BLaER1 treated with 17β-estradiol and CSF1 and Interleukin-3, amounts not matched to agents 10 nM and 100 nM (cell line): ENCODE measurements around the gene NEU2.
"Not testable (repeated sequence)": the region's sequence is repeated elsewhere in the genome, so short reads cannot be mapped to it uniquely, and the experiment has no call there.

Experiments used
- H3K27ac ChIP-seq, 11 experiments: shearing (Covaris generic); formaldehyde crosslinking; 2 replicates each; pipeline ENCODE4 v1.8.1; 2022
- H3K27me3 ChIP-seq, 11 experiments: shearing (Covaris generic); formaldehyde crosslinking; 2 replicates each; pipeline ENCODE4 v1.8.1; 2022
- H3K36me3 ChIP-seq, 11 experiments: shearing (Covaris generic); formaldehyde crosslinking; 2 replicates each; pipeline ENCODE4 v1.8.1; 2022
- H3K4me1 ChIP-seq, 10 experiments: shearing (Covaris generic); formaldehyde crosslinking; 2 replicates each; pipeline ENCODE4 v1.8.1; 2022
- H3K4me2 ChIP-seq, 11 experiments: shearing (Covaris generic); formaldehyde crosslinking; 2 replicates each; pipeline ENCODE4 v1.8.1; 2022
- H3K4me3 ChIP-seq, 10 experiments: shearing (Covaris generic); formaldehyde crosslinking; 2 replicates each; pipeline ENCODE4 v1.8.1; 2022
- H3K9ac ChIP-seq, 11 experiments: shearing (Covaris generic); formaldehyde crosslinking; 2 replicates each; pipeline ENCODE4 v1.8.1; 2022
- H3K9me3 ChIP-seq, 11 experiments: shearing (Covaris generic); formaldehyde crosslinking; replicated peaks in 1 of 11; 2 replicates each; pipeline ENCODE4 v1.8.1; 2022
- H4K20me1 ChIP-seq, 11 experiments: shearing (Covaris generic); formaldehyde crosslinking; 2 replicates each; pipeline ENCODE4 v1.8.1; 2022
- Cebpa-rat ChIP-seq, 11 experiments: shearing (Covaris generic); IDR thresholded peaks; 2 replicates each; pipeline ENCODE4 v1.8.1; 2022

Gene NEU2

DNA sequence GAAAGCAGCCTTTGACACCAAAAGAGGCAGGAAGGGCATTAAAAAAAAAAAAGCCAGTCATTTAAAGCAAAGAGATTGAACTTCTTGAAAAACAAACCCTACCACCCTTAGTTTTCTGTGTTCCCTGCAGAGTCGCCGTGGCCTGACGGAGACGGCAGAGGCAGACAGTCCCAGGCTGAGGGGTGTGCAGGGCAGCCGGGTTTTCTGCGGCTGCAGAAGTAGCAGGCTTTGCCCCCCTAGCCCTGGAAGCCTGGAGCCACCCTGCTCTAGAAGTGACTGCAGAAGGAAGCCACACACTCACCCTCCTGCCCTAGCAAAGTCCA is 30.4 kb downstream of the NEU2 start:
- Histone ChIP-seq H3K27me3 (no peaks in the 10 kb centered on the region), H4K20me1 (peaks cover 55 to 70% (median 67%) of the 10 kb centered on the region in 11 experiments), H3K9ac (peak overlapping the region; percentile 85 to 96 (median 90); a peak in 21 of 22 replicates), H3K36me3 (peaks cover 36 to 60% (median 50%) of the 10 kb centered on the region in 11 experiments), H3K4me1 (peaks cover 57 to 74% (median 69%) of the 10 kb centered on the region in 10 experiments), H3K4me3 (peak overlapping the region; percentile 74 to 98 (median 88)), H3K9me3 (peaks cover 0 to 14% (median 0%) of the 10 kb centered on the region in 11 experiments; a peak in 9 of 22 replicates), H3K4me2 (peak overlapping the region; percentile 86 to 100 (median 98)), H3K27ac (peak overlapping the region; percentile 12 to 99 (median 93); a peak in 17 of 22 replicates)
- TF ChIP-seq Cebpa-rat (IDR thresholded peaks at IDR 0.05): no peak

DNA sequence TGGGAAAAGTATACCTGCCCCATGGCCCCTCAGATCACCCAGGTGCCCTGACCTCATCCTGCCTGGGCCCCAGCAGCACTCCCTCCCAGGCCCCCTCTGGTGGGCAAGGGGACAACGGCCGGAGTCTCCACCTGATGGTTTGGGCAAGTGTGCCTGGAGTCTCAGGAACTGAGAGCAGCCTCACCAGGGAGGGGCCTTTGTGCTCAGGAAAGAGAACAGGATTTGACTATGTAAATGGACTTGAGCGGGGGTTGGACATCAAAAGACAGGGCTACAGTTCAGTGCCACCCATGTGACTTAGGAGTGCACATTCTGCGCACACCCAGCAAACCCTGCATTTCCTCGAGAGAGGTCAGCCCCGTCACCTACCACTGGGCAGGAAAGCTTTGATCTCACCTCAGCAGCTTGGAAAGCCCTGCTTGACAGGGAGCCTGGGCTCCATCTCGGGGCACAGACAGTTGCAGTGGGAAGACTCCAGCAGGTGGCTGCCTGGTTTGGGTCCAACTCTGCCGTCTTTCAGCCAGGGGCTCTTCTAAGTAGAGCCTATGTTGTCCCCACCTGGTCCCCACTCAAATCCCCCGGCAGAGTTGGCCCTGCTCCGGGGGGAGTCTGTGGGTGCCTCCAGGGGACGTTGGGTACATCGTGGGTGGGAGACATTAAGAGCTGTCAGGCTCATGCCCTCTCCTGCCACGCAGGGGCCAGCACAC is 30.9 kb downstream of the NEU2 start:
- Histone ChIP-seq H3K27ac (peak overlapping the region; percentile 12 to 99 (median 93); a peak in 16 of 22 replicates), H3K9ac (peak overlapping the region; percentile 85 to 96 (median 90); a peak in 21 of 22 replicates), H3K4me1 (peaks cover 63 to 79% (median 73%) of the 10 kb centered on the region in 10 experiments), H3K36me3 (peaks cover 38 to 64% (median 51%) of the 10 kb centered on the region in 11 experiments), H3K4me2 (peak overlapping the region; percentile 86 to 100 (median 98)), H3K9me3 (peaks cover 0 to 14% (median 0%) of the 10 kb centered on the region in 11 experiments; a peak in 9 of 22 replicates), H3K4me3 (peak overlapping the region; percentile 74 to 98 (median 88)), H4K20me1 (peaks cover 59 to 75% (median 72%) of the 10 kb centered on the region in 11 experiments), H3K27me3 (no peaks in the 10 kb centered on the region)
- no peak for TF ChIP-seq Cebpa-rat (IDR thresholded peaks at IDR 0.05)

DNA sequence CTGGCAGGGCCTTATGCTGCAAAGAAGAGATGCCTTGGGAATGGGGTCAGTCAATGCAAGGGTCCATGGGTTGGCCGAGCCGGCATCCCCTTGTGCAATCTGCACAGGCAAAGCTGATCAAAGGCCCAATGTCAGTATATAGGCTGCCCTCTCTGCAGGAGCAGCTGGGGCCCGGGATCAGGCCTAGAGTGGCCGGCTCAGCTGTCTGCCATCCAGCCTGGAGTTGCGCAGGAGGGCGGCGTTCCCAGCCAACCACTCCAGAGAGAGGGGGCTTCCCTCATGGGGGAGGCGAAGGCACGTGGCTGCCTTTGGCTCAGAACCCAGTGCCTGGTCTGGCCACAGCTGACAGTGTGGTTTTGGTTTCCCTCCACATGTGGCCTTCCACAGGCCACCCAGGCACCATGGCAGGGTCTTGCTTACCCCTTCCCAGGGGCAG is 31.5 kb downstream of the NEU2 start:
- Histone ChIP-seq H3K4me1 (peaks cover 64 to 79% (median 73%) of the 10 kb centered on the region in 10 experiments), H3K4me3 (peak overlapping the region in 9 of 10 experiments; percentile 74 to 98 (median 86); a peak in 16 of 20 replicates), H3K36me3 (peaks cover 38 to 70% (median 55%) of the 10 kb centered on the region in 11 experiments), H3K9ac (peak overlapping the region; percentile 85 to 96 (median 90); a peak in 13 of 22 replicates), H3K27ac (peak overlapping the region in 6 of 11 experiments; percentile 34 to 98 (median 94); a peak in 9 of 22 replicates), H3K9me3 (peaks cover 0 to 14% (median 0%) of the 10 kb centered on the region in 11 experiments; a peak in 9 of 22 replicates), H3K27me3 (no peaks in the 10 kb centered on the region), H3K4me2 (peak overlapping the region; percentile 86 to 100 (median 98)), H4K20me1 (peaks cover 64 to 81% (median 77%) of the 10 kb centered on the region in 11 experiments)
- TF ChIP-seq Cebpa-rat (IDR thresholded peaks at IDR 0.05): no peak

DNA sequence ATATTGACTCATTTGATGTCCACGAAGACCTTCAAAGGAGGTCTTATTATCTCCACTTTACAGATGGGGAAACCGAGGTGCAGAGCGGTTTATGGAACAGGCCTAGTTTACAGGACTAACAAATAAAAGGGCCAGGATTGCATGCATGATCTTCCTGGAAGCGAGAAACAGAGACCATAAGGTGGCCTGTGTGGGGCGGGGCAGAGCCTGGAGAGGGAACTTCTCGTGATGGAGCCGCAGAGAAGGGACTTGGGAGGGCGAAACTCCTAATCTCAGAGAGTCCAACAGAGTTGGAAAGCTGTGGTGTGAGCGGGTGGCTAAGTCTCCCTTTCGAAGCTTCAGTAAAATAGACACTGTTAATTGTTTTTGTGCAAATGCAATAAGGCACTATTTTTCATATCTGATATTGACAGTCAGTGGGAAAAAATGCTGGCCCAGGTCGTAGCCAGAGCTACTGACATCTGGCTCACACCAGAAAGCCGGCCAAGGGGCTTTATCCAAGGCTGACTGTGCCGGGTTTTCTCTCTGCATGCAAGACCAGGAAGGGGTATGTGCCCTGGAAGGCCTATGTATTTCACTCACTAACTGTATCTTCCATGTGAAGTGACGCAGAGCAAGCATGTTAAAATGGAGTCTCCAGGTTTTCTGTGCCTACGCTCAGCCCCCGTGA is 32.2 kb downstream of the NEU2 start:
- Histone ChIP-seq H4K20me1 (peaks cover 68 to 87% (median 82%) of the 10 kb centered on the region in 11 experiments), H3K9ac (peak overlapping the region in 3 of 11 experiments; percentile 88 to 91 (median 89); a peak in 3 of 22 replicates), H3K36me3 (peaks cover 38 to 74% (median 58%) of the 10 kb centered on the region in 11 experiments), H3K9me3 (peaks cover 0 to 14% (median 0%) of the 10 kb centered on the region in 11 experiments; a peak in 9 of 22 replicates), H3K4me3 (peak overlapping the region in 3 of 10 experiments; percentile 85 to 93 (median 92); a peak in 2 of 20 replicates), H3K4me2 (peak overlapping the region; percentile 86 to 100 (median 98)), H3K27ac (peak overlapping the region in 3 of 11 experiments; percentile 32 to 98 (median 50); a peak in 2 of 22 replicates), H3K4me1 (peaks cover 60 to 76% (median 70%) of the 10 kb centered on the region in 10 experiments), H3K27me3 (no peaks in the 10 kb centered on the region)
- no peak for TF ChIP-seq Cebpa-rat (IDR thresholded peaks at IDR 0.05)

DNA sequence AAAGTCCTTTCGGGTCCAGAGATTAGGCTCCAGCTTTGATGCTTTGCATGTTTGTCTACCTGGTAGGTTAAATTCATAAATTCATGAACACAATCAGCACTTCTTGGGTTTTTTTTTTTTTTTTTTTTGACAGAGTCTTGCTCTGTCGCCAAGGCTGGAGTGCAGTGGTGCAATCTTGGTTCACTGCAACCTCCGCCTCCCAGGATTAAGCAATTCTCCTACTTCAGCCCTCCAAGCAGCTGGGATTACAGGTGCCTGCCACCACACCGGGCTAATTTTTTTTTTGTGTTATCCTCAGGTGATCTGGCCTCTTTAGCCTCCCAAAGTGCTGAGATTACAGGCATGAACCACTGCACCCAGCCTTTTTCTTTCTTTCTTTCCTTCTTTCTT is 32.7 kb downstream of the NEU2 start:
- H3K4me3 ChIP-seq, H3K27me3 ChIP-seq, H3K9ac ChIP-seq: not testable (repeated sequence)
- peaks cover 68 to 91% (median 82%) of the 10 kb centered on the region in 11 experiments for H4K20me1 ChIP-seq
- peak overlapping the region in 1 of 11 experiments; percentile 98; a peak in 2 of 22 replicates for H3K27ac ChIP-seq
- peak overlapping the region in 10 of 11 experiments; percentile 86 to 100 (median 98); a peak in 15 of 22 replicates for H3K4me2 ChIP-seq
- H3K36me3 ChIP-seq: peaks cover 43 to 80% (median 63%) of the 10 kb centered on the region in 11 experiments
- H3K9me3 ChIP-seq: peaks cover 0 to 14% (median 1%) of the 10 kb centered on the region in 11 experiments; a peak in 13 of 22 replicates
- H3K4me1 ChIP-seq: peaks cover 57 to 78% (median 72%) of the 10 kb centered on the region in 10 experiments

DNA sequence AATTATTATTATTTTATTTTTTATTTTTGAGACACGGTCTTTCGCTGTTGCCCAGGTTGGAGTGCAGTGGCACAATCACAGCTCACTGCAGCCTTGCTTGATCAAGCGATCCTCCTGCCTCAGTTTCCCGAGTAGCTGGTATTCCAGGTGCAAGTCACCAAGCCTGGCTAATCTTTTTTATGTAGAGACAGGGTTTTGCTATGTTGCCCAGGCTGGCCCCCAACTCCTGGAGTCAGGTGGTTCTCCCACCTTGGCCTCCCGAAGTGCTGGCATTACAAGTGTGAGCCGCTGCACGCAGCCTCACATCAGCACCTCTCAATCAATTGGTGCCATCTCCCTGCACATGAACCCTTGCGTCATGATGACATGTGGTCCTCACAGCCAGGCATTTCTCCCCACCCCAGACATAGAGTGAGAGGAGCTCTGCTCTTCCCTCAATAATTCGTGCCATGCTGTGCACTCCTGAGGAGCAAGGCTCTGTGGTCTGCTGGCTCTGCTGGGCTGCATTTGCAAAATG is 33.5 kb downstream of the NEU2 start:
- Histone ChIP-seq H3K36me3 (peaks cover 49 to 88% (median 72%) of the 10 kb centered on the region in 11 experiments), H3K4me3 (no peak overlapping the region), H3K27ac (no peak overlapping the region), H3K4me2 (peak overlapping the region in 3 of 11 experiments; percentile 10 to 83 (median 26); a peak in 1 of 22 replicates), H3K9me3 (peaks cover 0 to 23% (median 10%) of the 10 kb centered on the region in 11 experiments; a peak in 19 of 22 replicates), H3K4me1 (peaks cover 60 to 86% (median 77%) of the 10 kb centered on the region in 10 experiments), H3K27me3 (no peaks in the 10 kb centered on the region), H4K20me1 (peaks cover 62 to 98% (median 85%) of the 10 kb centered on the region in 11 experiments), H3K9ac (no peak overlapping the region)
- no peak for TF ChIP-seq Cebpa-rat (IDR thresholded peaks at IDR 0.05)

DNA sequence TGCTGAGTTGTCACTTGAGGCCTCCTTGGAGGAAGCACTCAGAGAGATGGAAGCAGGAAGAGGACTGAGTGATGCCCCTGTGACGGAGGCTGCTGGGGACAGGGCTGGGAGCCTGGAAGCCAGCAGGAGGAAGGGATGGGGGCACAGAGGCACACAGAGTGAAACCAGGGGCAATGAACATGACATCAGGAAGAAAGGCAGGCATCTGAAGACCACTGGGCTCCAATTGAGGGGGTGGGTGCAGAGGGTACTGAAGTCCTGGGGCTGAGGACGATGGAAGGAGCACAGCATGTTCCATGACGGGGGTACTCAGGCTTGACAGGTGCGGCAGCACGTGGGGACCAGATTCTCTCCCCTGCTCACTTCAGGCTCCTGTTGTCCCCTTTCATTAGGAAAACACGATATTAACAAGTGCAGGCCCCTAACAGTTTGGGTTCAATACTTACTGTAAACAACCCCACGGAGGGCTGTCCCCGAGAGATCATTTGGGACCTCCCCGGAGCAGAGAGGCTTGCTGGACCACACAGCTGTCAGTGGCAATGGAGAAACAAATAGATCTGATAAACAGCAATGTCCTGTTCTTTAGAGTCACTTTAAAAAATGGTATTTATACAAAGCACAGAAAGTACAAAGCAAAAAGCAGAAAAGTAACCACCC is 36.4 kb downstream of the NEU2 start:
- Histone ChIP-seq H3K27me3 (no peaks in the 10 kb centered on the region), H3K4me3 (no peak overlapping the region), H3K9me3 (peaks cover 0 to 33% (median 20%) of the 10 kb centered on the region in 11 experiments; a peak in 19 of 22 replicates), H3K4me2 (peak overlapping the region; percentile 40 to 83 (median 63)), H4K20me1 (peaks cover 33 to 98% (median 66%) of the 10 kb centered on the region in 11 experiments), H3K27ac (peak overlapping the region in 10 of 11 experiments; percentile 23 to 60 (median 36); a peak in 15 of 22 replicates), H3K36me3 (peaks cover 62 to 97% (median 88%) of the 10 kb centered on the region in 11 experiments), H3K9ac (peak overlapping the region in 8 of 11 experiments; percentile 8 to 34 (median 20); a peak in 7 of 22 replicates), H3K4me1 (peaks cover 45 to 87% (median 67%) of the 10 kb centered on the region in 10 experiments)
- no peak for TF ChIP-seq Cebpa-rat (IDR thresholded peaks at IDR 0.05)
